Endothelial cell (in vitro differentiated cells): ENCODE data around the gene KCNMA1. TPM values are rescaled to one million over a fixed set of nuclear protein-coding genes. Genes with fewer than 3 reads are reported as not detected.

Experiments
- DNase-seq: peaks from one replicate; pipeline ENCODE4 v3.0.0; 2021; ENCODE audit warnings: low spot score
- H3K27ac Mint-ChIP-seq: one replicate; pipeline ENCODE4 v1.8.0; 2021; ENCODE audit warnings: mixed read lengths, inconsistent platforms; ENCODE audit not compliant: unreplicated experiment
- H3K27me3 Mint-ChIP-seq: one replicate; pipeline ENCODE4 v1.8.0; 2021; ENCODE audit warnings: mild to moderate bottlenecking, moderate library complexity, mixed read lengths, inconsistent platforms; ENCODE audit not compliant: unreplicated experiment
- H3K36me3 Mint-ChIP-seq: one replicate; pipeline ENCODE4 v1.8.0; 2021; ENCODE audit warnings: mild to moderate bottlenecking, low read depth, mixed read lengths, inconsistent platforms; ENCODE audit not compliant: unreplicated experiment
- H3K4me1 Mint-ChIP-seq: one replicate; pipeline ENCODE4 v1.8.0; 2021; ENCODE audit warnings: mild to moderate bottlenecking, mixed read lengths, inconsistent platforms; ENCODE audit not compliant: unreplicated experiment
- H3K4me3 Mint-ChIP-seq: one replicate; pipeline ENCODE4 v1.8.0; 2021; ENCODE audit warnings: mild to moderate bottlenecking, mixed read lengths, inconsistent platforms; ENCODE audit not compliant: unreplicated experiment
- H3K9me3 Mint-ChIP-seq: one replicate; pipeline ENCODE4 v1.8.0; 2021; ENCODE audit warnings: mixed read lengths, inconsistent platforms; ENCODE audit not compliant: unreplicated experiment
- total RNA-seq: library from RNA; stranded (reverse); fragmentation: NEBNext Ultra II Directional; extraction: Animal tissue kit (Norgen Biotek cat#: 25700); gene quantifications from one replicate; pipeline ENCODE4 v1.2.1, GENCODE V29; 2021; ENCODE audit not compliant: unreplicated experiment
- TF ChIP-seq, protein P1 (sequence below): fragments of 200-600 bp; sonication (generic); IDR thresholded peaks from one replicate; pipeline ENCODE4 v1.5.0; 2021; ENCODE audit warnings: antibody characterized with exemption; ENCODE audit not compliant: unreplicated experiment

The KCNMA1 gene
- total RNA-seq, 1 donor from 2014 or later, result 5.1 TPM

- no peak for DNase-seq
- TF ChIP-seq, protein P1, sequence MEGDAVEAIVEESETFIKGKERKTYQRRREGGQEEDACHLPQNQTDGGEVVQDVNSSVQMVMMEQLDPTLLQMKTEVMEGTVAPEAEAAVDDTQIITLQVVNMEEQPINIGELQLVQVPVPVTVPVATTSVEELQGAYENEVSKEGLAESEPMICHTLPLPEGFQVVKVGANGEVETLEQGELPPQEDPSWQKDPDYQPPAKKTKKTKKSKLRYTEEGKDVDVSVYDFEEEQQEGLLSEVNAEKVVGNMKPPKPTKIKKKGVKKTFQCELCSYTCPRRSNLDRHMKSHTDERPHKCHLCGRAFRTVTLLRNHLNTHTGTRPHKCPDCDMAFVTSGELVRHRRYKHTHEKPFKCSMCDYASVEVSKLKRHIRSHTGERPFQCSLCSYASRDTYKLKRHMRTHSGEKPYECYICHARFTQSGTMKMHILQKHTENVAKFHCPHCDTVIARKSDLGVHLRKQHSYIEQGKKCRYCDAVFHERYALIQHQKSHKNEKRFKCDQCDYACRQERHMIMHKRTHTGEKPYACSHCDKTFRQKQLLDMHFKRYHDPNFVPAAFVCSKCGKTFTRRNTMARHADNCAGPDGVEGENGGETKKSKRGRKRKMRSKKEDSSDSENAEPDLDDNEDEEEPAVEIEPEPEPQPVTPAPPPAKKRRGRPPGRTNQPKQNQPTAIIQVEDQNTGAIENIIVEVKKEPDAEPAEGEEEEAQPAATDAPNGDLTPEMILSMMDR, result no peak
- Mint-ChIP-seq H3K4me1 (peaks cover 27% of the 10 kb centered on the region), H3K36me3 (no peaks in the 10 kb centered on the region), H3K4me3 (no peak overlapping the region), H3K27ac (no peak overlapping the region), H3K9me3 (no peaks in the 10 kb centered on the region), H3K27me3 (peaks cover 2% of the 10 kb centered on the region)
These were observed 536.3 kb downstream of the KCNMA1 start for GRCh38 chr10:77101341-77101740.

DNA sequence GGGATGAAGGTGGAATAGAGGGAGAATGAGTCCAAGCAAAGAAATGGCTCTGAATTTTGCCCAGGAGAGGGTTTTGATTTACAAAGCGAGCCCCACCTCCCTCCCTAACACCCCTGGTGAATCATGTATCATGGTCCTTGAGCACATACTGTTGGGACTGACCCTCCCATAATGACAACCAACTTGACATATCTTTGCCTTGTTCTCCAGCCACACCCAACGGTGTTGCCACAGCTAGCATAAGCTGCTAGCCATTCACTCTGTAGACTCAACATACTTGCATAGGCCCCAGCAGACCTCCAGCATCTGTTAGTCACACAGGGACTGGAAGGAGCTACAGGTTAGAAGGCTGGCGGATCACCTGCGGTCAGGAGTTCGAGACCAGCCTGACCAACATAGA, 538.5 kb downstream of the KCNMA1 start:
- no peak for DNase-seq
- no peaks in the 10 kb centered on the region for H3K9me3 Mint-ChIP-seq
- no peak overlapping the region for H3K4me3 Mint-ChIP-seq
- no peaks in the 10 kb centered on the region for H3K36me3 Mint-ChIP-seq
- no peak overlapping the region for H3K27ac Mint-ChIP-seq
- TF ChIP-seq, protein P1, result no peak
- H3K27me3 Mint-ChIP-seq, result peaks cover 2% of the 10 kb centered on the region
- peaks cover 27% of the 10 kb centered on the region for H3K4me1 Mint-ChIP-seq

DNA sequence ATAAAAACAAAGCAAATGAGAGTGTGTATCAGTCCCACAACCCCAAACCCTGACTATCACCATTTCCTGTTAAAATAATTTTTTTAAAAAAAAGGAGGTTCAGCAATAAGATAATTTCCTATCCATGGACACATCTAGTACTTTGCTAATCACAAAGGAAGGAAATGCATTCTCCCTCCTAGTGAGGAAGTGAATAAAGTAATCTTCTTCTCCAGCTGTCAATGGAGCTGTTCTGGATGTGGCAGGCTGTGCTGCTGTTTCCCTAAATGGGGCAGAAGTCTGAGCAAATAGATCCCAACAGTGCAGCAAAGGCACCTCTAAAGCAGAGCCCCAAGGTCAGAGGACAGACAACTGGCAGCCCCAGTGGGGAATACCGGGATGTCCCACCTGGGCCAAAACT, 540.0 kb downstream of the KCNMA1 start:
- Mint-ChIP-seq H3K4me1 (peaks cover 27% of the 10 kb centered on the region), H3K36me3 (no peaks in the 10 kb centered on the region), H3K4me3 (no peak overlapping the region), H3K27ac (no peak overlapping the region), H3K27me3 (peaks cover 2% of the 10 kb centered on the region), H3K9me3 (no peaks in the 10 kb centered on the region)
- no peak for DNase-seq
- TF ChIP-seq, protein P1, result no peak

DNA sequence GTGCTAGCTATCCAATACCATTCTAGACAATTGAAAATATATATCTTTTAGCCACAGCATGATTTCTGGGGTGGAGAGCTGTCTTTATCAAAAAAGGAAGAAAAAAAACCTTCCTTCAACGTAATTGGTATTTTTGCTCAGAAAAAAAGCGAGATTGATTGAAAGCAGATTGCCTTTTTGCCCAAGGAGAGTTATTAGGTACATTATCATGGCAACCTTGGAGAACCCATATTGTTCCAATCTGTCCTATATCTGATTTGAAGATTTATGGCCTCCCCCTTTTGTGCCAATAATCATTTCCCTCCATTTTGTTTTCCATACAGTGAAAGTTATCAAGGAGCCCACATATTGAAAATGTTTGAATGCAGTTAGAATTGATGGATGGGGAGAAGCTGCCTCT, 544.5 kb downstream of the KCNMA1 start:
- TF ChIP-seq, protein P1, result no peak
- Mint-ChIP-seq H3K27me3 (no peaks in the 10 kb centered on the region), H3K36me3 (no peaks in the 10 kb centered on the region), H3K4me3 (no peak overlapping the region), H3K9me3 (no peaks in the 10 kb centered on the region), H3K27ac (no peak overlapping the region), H3K4me1 (peaks cover 19% of the 10 kb centered on the region)
- DNase-seq, result no peak

- Mint-ChIP-seq H3K9me3 (no peaks in the 10 kb centered on the region), H3K4me3 (no peak overlapping the region), H3K27ac (no peak overlapping the region), H3K4me1 (peaks cover 6% of the 10 kb centered on the region), H3K36me3 (no peaks in the 10 kb centered on the region), H3K27me3 (peaks cover 1% of the 10 kb centered on the region)
- TF ChIP-seq, protein P1, result no peak
- no peak for DNase-seq
These were observed 545.9 kb downstream of the KCNMA1 start for GRCh38 chr10:77091597-77092165.
